Peyer's patch (tissue), 4 donors: ENCODE data around the gene PCED1B.

Source experiments
- CTCF ChIP-seq, 6 experiments: fragments of 450-650 bp in 4 of 6; fragments of 200-600 bp in 2 of 6; sonication (generic) in 1 of 6; IDR thresholded peaks; one replicate each; pipeline ENCODE4 v1.5.1; 2017 to 2019; ENCODE audit warnings: antibody characterized with exemption in 6 of 6, mild to moderate bottlenecking in 3 of 6, moderate library complexity in 1 of 6
- POLR2A ChIP-seq, 2 donors: fragments of 450-650 bp; IDR thresholded peaks; one replicate each; pipeline ENCODE4 v1.5.1; 2017; ENCODE audit warnings: antibody characterized with exemption in 2 of 2, mild to moderate bottlenecking in 2 of 2, moderate library complexity in 2 of 2

GRCh38 chr12:47212701-47213039, 133.2 kb downstream of the PCED1B start:
- TF ChIP-seq CTCF (IDR thresholded peaks at IDR 0.05) (no peak), POLR2A (IDR thresholded peaks at IDR 0.05) (no peak)
